ENCODE measurements around the gene PPP6R1.
A peak's percentile ranks its signal among the peaks of the same experiment; 100 is the strongest.

The PPP6R1 gene

DNA sequence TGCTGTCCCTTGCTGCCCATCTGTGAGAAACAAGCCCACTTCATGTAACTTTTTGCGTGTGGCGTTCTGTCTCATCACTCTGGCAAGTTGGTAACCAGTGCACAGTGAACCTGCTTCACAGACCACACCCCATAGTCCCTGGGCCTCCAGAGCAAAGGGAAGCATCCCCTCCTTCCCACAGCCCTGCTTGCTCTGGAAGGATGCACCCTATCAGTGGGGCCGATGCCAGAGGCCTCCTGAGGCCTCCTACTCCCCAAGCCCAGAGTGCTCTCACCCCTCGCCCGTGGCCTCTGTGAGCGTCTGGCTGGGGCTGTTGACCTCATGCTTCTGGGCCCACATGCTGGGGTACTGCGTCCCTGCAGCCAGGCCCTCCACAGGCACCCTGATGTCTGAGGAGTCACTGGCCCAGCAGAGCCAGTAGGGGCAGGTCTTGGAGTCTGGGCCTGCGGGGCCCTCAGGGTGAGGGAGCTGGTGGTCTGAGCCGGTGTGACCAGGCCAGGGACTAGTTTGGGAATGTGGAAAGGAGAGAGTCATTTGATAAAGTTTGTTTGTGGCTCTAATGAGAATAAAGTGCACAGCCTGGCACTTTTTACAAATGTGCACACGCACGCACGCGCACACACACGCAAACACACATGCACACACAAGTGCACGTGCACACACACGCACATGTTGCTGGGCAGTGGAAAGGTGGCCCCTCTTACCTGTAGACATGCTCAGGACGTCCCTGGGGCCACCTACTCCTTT, 35.4 kb downstream of the PPP6R1 start:
- no peaks in the 10 kb centered on the region for H3K27me3 ChIP-seq (ENCODE audit: insufficient read depth, poor library complexity, severe bottlenecking)
- no peak for TF ChIP-seq GABPA (IDR thresholded peaks at IDR 0.05; ENCODE audit: low read depth)
- TF ChIP-seq, protein P1, sequence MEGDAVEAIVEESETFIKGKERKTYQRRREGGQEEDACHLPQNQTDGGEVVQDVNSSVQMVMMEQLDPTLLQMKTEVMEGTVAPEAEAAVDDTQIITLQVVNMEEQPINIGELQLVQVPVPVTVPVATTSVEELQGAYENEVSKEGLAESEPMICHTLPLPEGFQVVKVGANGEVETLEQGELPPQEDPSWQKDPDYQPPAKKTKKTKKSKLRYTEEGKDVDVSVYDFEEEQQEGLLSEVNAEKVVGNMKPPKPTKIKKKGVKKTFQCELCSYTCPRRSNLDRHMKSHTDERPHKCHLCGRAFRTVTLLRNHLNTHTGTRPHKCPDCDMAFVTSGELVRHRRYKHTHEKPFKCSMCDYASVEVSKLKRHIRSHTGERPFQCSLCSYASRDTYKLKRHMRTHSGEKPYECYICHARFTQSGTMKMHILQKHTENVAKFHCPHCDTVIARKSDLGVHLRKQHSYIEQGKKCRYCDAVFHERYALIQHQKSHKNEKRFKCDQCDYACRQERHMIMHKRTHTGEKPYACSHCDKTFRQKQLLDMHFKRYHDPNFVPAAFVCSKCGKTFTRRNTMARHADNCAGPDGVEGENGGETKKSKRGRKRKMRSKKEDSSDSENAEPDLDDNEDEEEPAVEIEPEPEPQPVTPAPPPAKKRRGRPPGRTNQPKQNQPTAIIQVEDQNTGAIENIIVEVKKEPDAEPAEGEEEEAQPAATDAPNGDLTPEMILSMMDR (IDR thresholded peaks at IDR 0.05; ENCODE audit: insufficient read depth, low read length) = no peak
- TF ChIP-seq SPI1 (IDR thresholded peaks at IDR 0.05; ENCODE audit: borderline replicate concordance, low read depth) = no peak
- no peak for TF ChIP-seq POLR2AphosphoS5 (IDR thresholded peaks at IDR 0.05; ENCODE audit: low read depth)
- TF ChIP-seq, protein P2, sequence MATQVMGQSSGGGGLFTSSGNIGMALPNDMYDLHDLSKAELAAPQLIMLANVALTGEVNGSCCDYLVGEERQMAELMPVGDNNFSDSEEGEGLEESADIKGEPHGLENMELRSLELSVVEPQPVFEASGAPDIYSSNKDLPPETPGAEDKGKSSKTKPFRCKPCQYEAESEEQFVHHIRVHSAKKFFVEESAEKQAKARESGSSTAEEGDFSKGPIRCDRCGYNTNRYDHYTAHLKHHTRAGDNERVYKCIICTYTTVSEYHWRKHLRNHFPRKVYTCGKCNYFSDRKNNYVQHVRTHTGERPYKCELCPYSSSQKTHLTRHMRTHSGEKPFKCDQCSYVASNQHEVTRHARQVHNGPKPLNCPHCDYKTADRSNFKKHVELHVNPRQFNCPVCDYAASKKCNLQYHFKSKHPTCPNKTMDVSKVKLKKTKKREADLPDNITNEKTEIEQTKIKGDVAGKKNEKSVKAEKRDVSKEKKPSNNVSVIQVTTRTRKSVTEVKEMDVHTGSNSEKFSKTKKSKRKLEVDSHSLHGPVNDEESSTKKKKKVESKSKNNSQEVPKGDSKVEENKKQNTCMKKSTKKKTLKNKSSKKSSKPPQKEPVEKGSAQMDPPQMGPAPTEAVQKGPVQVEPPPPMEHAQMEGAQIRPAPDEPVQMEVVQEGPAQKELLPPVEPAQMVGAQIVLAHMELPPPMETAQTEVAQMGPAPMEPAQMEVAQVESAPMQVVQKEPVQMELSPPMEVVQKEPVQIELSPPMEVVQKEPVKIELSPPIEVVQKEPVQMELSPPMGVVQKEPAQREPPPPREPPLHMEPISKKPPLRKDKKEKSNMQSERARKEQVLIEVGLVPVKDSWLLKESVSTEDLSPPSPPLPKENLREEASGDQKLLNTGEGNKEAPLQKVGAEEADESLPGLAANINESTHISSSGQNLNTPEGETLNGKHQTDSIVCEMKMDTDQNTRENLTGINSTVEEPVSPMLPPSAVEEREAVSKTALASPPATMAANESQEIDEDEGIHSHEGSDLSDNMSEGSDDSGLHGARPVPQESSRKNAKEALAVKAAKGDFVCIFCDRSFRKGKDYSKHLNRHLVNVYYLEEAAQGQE (IDR thresholded peaks at IDR 0.05; ENCODE audit: insufficient replicate concordance, low read depth) = no peak
- no peak overlapping the region for H3K4me3 ChIP-seq (replicated peaks; ENCODE audit: insufficient read depth, low read length)
- no peak for DNase-seq (ENCODE audit: low read depth in 1 of 2, low spot score in 1 of 2)
- H3K27ac ChIP-seq (replicated peaks) = no peak overlapping the region

DNA sequence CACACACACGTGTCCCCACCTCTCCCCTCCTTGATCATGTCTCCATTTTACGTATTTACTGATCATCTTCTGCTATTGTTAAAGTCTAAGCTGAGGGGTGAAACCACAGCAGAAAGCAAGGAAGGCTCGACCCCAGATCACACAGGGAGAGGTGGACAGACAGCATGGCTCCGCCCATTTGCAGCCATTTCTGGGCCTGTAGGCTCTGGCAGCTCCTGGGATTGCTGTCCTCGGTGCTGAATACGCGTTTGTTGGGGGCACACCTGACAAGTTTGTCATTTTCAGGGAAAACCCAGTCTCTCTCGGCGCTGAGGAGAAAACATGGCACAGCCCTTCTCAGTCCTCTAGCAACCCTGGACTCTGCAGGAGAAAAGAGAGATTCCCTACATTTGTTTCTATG, 38.3 kb downstream of the PPP6R1 start:
- Histone ChIP-seq H3K27me3 (ENCODE audit: insufficient read depth, poor library complexity, severe bottlenecking) (no peaks in the 10 kb centered on the region), H3K4me3 (replicated peaks; ENCODE audit: insufficient read depth, low read length) (no peak overlapping the region), H3K27ac (replicated peaks) (no peak overlapping the region)
- TF ChIP-seq, protein P2 (IDR thresholded peaks at IDR 0.05; ENCODE audit: insufficient replicate concordance, low read depth) = peak; percentile 93
- TF ChIP-seq POLR2AphosphoS5 (IDR thresholded peaks at IDR 0.05; ENCODE audit: low read depth) = no peak
- DNase-seq (ENCODE audit: low read depth in 1 of 2, low spot score in 1 of 2) = no peak

DNA sequence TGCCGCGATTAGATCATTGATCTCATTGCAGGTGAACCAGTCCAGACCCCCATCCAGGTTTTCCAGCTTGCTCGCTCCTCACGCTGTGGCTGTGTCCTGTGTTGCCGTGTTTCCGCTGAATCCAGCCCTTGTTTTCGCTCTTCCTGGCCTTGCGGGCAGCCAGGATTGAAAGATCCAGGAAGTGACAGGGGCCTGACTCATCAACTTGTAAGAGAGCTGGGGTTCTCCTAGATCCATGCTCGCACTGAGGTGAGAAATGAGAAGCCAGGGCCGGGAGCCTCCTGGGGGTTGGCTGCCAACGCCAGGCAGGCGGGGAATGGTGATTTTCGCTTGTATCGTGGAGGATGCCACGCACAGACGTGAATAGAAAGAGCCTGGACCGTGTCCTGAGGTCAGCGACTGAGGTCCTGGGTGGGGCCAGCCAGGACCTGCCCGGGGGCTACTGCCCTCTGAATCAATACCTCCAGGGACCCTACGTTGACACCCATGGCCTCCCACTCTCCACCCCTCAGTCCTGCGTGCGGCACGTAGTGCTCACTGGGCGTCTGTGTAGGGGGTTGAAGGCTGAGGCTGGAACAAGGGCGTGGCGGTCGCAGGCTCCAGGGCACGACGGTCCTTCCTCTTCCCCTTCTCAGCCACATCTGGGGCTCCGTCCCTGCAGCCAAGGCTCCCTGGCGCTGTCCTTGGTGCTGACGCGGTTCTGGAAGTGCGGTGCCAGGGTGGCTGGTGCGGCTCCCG, 42.2 kb downstream of the PPP6R1 start:
- peak; percentile 85 to 92 for DNase-seq (ENCODE audit: low read depth in 1 of 2, low spot score in 1 of 2)
- TF ChIP-seq SPI1 (IDR thresholded peaks at IDR 0.05; ENCODE audit: borderline replicate concordance, low read depth) = peak; percentile 58; the same call in 1 of the 2 replicates
- TF ChIP-seq, protein P2 (IDR thresholded peaks at IDR 0.05; ENCODE audit: insufficient replicate concordance, low read depth) = peak; percentile 99
- TF ChIP-seq GABPA (IDR thresholded peaks at IDR 0.05; ENCODE audit: low read depth) = no peak
- no peak for TF ChIP-seq POLR2AphosphoS5 (IDR thresholded peaks at IDR 0.05; ENCODE audit: low read depth)
- H3K27me3 ChIP-seq (ENCODE audit: insufficient read depth, poor library complexity, severe bottlenecking) = no peaks in the 10 kb centered on the region
- H3K27ac ChIP-seq (replicated peaks) = peak overlapping the region; percentile 53
- H3K4me3 ChIP-seq (replicated peaks; ENCODE audit: insufficient read depth, low read length) = peak overlapping the region; percentile 31

DNA sequence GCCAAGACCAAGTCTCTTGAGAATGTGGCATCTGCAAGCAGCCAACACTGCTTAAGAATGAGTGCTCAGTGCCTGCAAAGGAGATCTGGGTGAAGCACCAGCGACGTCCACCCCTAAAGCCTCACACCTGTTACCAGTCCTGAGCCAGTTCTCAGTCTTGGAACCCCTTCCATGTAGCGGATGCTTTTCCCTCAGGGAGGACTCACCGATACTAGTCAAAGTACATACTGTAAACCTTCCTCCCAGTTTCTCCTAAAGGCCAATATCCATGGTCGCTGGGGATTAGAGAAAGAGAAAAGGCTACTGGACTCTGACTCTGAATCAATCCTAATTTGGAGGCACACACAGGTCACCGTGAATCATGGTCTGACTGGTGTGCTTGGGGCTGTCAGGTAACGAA, 45.3 kb downstream of the PPP6R1 start:
- no peak overlapping the region for H3K27ac ChIP-seq (replicated peaks)
- no peak for DNase-seq (ENCODE audit: low read depth in 1 of 2, low spot score in 1 of 2)
- TF ChIP-seq, protein P2 (IDR thresholded peaks at IDR 0.05; ENCODE audit: insufficient replicate concordance, low read depth) = no peak
- no peak for TF ChIP-seq SPI1 (IDR thresholded peaks at IDR 0.05; ENCODE audit: borderline replicate concordance, low read depth)
- no peak for TF ChIP-seq POLR2AphosphoS5 (IDR thresholded peaks at IDR 0.05; ENCODE audit: low read depth)
- TF ChIP-seq, protein P1 (IDR thresholded peaks at IDR 0.05; ENCODE audit: insufficient read depth, low read length) = no peak
- TF ChIP-seq GABPA (IDR thresholded peaks at IDR 0.05; ENCODE audit: low read depth) = no peak

More for the DNA sequence above, 45.3 kb downstream of the PPP6R1 start:
- no peaks in the 10 kb centered on the region for H3K27me3 ChIP-seq (ENCODE audit: insufficient read depth, poor library complexity, severe bottlenecking)
- H3K4me3 ChIP-seq (replicated peaks; ENCODE audit: insufficient read depth, low read length) = no peak overlapping the region
